Mesodermal cell (in vitro differentiated cells): Measurements from ENCODE around the gene CTXN1.
"Not testable (repeated sequence)": the region's sequence is repeated elsewhere in the genome, so short reads cannot be mapped to it uniquely, and the experiment has no call there.

Experiments
- H3K27ac ChIP-seq: 2 replicates; pipeline ENCODE4 v1.7.0; 2013; ENCODE audit warnings: mild to moderate bottlenecking, low read depth, low read length, moderate library complexity; ENCODE audit not compliant: severe bottlenecking
- H3K36me3 ChIP-seq: 2 replicates; pipeline ENCODE4 v1.7.1; 2013; ENCODE audit warnings: mild to moderate bottlenecking, low read length, moderate library complexity; ENCODE audit not compliant: control insufficient read depth, insufficient read depth
- H3K4me1 ChIP-seq: one replicate; pipeline ENCODE4 v1.7.1; 2013; ENCODE audit warnings: mild to moderate bottlenecking, low read length; ENCODE audit not compliant: insufficient read depth, control insufficient read depth, poor library complexity, severe bottlenecking
- H3K4me3 ChIP-seq: 2 replicates; pipeline ENCODE4 v1.7.0; 2013; ENCODE audit warnings: low read length, control low read depth, mild to moderate bottlenecking; ENCODE audit not compliant: insufficient read depth, poor library complexity, severe bottlenecking; ENCODE audit errors: extremely low read depth
- H3K9me3 ChIP-seq: 2 replicates; pipeline ENCODE4 v1.7.1; 2013; ENCODE audit warnings: mild to moderate bottlenecking, low read length, moderate library complexity; ENCODE audit not compliant: control insufficient read depth
- WGBS, 2 experiments: methylation state at CpG; one replicate each; pipeline ENCODE4 v1.1.5; 2013; ENCODE audit warnings: missing lambda C conversion rate in 2 of 2; ENCODE audit not compliant: insufficient coverage in 2 of 2; 5-methylcytosine and 5-hydroxymethylcytosine counted together

Gene CTXN1

DNA sequence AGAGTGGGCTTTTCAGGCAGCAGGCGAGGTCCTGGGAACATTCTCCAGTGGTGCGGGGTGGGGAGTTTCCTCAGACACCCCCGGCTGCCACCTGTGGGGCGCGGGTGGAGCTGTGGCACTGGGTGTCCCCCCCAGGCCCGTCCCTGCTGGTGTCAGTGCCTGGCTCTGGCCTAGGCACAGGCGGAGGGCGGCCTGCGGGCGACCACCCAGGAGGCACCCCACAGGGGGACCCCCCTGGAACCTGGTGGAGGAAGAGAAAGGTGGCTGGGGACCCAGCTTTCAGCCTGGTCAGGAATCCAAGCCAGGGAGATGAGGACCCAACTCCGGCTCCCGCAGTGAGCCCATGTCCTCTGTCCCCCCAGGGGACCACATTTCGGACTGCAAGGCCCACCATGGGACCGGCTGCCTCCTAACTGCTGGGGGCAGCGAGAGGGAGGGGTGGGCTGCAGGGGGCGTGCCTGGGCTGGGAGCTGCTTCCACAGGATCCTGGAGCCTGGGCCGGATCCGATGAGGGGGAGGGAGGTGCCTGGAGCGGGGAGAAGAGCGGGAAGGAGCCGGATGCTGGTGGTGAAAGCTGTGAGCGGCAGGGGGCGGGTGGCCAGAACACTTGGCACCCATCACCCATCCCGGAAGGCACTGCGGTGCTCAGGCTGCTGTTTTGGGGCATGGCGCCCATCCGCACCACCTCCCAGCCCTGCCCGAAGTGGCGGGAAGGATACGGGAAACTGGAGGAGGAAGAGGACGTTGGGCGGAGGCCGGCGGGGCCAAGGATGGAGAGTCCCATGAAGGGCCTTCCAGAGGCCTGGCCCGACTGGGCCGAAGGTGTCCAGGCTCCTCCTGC is 5.5 kb upstream of the CTXN1 start:
- peaks cover 16% of the 10 kb centered on the region for H3K4me1 ChIP-seq
- no peaks in the 10 kb centered on the region for H3K9me3 ChIP-seq
- no peak overlapping the region for H3K4me3 ChIP-seq
- 97 to 99% methylated on average over 25 to 28 of the region's 36 CpGs for WGBS, 2 experiments
- no peak overlapping the region for H3K27ac ChIP-seq
- peaks cover 66% of the 10 kb centered on the region for H3K36me3 ChIP-seq

DNA sequence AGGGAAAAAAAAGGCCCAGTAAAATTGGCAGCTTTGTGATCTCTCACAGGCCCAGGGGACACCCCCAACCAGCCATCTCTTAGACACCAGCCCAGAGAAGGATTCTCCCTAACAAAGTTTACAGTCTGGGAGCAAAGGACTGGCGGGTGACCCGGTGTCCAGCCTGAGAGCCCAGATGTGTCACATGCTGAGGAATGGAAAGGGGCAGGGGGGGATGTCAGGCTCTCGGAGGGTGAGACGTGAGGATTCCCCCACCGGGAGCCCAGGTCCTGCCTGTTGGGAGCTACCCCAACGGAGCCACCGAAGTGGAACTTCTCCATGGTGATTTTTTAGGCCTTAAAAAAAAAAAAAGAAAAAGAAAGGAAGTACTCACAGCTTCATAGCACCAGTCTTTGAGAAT is 4.8 kb upstream of the CTXN1 start:
- Histone ChIP-seq H3K4me3 (no peak overlapping the region), H3K9me3 (no peaks in the 10 kb centered on the region), H3K36me3 (peaks cover 59% of the 10 kb centered on the region), H3K27ac (no peak overlapping the region), H3K4me1 (peaks cover 20% of the 10 kb centered on the region)
- WGBS, 2 experiments = 84 to 95% methylated on average over 7 of the region's 7 CpGs

DNA sequence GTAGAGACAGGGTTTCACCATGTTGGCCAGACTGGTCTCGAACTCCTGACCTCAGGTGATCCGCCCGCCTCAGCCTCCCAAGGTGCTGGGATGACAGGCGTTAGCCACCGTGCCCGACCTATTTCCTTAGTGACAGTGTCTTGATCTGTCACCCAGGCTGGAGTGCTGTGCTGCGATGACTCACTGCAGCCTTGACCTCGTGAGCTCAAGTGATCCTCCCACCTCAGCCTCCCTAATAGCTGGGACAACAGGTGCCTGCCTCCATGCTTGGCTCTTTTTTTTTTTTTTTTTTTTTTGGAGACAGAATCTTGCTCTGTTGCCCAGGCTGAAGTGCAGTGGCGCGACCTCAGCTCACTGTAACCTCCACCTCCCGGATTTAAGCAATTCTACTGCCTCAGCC is 4.1 kb upstream of the CTXN1 start:
- H3K9me3 ChIP-seq, H3K27ac ChIP-seq, H3K4me3 ChIP-seq: not testable (repeated sequence)
- Histone ChIP-seq H3K4me1 (peaks cover 20% of the 10 kb centered on the region), H3K36me3 (peaks cover 51% of the 10 kb centered on the region)
- 91 to 92% methylated on average over 6 to 8 of the region's 11 CpGs for WGBS, 2 experiments

DNA sequence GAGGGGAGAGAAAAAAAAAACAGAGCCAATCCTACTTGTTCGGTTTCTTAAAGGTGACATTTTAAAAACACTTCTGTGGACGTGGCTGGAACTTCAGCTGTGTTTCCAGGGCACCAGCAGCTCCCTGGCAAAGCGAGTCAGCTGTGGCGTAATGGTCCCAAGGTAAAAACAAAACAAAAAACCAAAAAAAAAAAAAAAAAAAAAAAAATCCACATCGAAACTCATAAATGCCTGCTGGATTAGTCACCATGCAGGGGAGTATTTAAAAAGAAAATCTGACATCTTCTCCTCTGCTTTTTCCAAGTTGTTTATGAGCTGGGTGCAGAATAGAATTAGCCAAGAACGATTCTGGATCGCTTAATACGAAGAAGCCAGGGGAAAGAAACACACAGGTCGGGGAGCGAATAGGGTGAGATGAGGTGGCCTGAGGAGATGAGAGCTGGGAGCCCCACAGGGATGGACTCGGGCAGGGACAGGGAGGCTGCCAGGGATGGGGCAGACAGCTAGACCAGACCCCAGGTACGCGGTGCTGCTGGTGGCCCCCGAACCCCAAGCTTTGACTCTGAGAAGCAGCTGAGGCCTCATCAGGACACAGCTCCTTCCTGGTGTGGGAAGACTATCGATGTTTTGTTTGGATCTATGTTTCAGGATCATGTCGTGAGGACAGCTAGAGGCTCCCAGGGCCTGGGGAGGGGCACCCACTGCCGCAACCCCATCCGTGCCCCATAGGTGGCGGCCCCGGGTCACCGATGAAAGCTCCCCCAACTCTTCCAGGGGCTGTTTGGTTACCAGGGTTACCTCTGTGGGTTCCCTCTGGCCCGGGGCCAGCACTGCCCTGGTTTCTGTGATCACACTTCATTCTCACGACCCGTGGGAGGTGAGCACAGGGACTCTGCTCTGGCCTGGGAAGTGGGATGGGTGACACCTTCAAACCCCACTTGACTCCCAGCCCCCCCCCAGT is 3.1 kb upstream of the CTXN1 start:
- 79 to 80% methylated on average over 18 to 20 of the region's 24 CpGs for WGBS, 2 experiments
- Histone ChIP-seq H3K9me3 (no peaks in the 10 kb centered on the region), H3K4me1 (peaks cover 24% of the 10 kb centered on the region), H3K27ac (peak overlapping the region; percentile 79), H3K36me3 (peaks cover 46% of the 10 kb centered on the region), H3K4me3 (no peak overlapping the region)

DNA sequence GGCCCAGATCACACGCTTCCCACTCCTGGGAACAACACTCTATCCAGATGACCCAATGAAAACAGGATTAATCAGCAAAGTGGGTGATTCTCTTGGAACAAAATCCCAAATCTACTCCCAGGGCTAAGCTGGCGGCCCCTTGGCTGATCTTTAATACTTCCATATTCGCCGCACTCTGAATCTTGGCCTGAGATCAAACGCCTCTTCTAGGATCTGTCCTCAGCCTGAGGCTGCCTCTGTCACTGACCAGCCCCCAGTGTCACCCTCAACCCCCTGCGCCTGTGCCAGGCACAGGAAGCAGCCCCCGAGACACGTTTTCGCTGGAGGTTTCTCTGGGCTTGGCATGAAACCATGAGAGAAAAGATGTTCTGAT is 2.4 kb upstream of the CTXN1 start:
- Histone ChIP-seq H3K36me3 (peaks cover 45% of the 10 kb centered on the region), H3K9me3 (no peaks in the 10 kb centered on the region), H3K27ac (peak overlapping the region; percentile 48), H3K4me3 (no peak overlapping the region), H3K4me1 (peaks cover 24% of the 10 kb centered on the region)
- WGBS, 2 experiments = 91 to 94% methylated on average over 8 of the region's 9 CpGs

DNA sequence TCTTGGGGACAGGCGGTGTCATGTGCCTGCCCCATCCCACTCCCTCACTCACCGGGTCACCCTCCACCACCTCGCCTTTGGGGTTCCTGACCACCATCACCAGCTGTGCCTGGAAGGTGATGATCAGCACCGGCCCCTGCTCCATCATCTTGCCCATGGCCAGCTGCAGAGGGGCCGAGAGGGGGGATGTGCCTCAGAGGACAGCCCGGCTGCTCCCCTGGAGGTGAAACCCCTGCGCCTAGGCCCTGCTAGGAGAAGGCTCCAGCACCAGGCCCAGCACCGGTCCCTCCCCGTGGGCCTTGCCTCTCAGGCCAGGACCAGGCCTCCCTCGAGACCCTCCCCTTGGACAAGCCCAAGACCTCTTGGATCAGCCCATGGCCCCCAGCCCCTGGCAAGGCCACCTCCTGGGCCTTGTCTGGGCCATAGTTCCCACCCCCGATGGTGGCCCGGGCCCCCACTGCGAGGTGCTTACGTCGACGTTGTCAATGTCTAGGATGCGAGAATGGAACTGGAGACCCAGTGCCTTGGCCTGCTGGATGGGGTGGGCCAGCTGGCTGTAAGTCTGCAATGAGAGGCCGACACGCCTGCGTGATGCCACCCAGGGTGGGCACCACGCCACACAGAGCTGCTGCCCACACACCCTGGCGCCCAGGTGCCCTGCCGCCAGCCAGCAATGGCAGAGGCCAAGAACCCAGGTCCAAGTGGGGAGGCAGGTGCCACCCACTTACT is 1.8 kb upstream of the CTXN1 start:
- Histone ChIP-seq H3K9me3 (no peaks in the 10 kb centered on the region), H3K27ac (no peak overlapping the region), H3K36me3 (peaks cover 45% of the 10 kb centered on the region), H3K4me3 (no peak overlapping the region), H3K4me1 (peaks cover 24% of the 10 kb centered on the region)
- 95 to 96% methylated on average over 18 to 21 of the region's 23 CpGs for WGBS, 2 experiments

DNA sequence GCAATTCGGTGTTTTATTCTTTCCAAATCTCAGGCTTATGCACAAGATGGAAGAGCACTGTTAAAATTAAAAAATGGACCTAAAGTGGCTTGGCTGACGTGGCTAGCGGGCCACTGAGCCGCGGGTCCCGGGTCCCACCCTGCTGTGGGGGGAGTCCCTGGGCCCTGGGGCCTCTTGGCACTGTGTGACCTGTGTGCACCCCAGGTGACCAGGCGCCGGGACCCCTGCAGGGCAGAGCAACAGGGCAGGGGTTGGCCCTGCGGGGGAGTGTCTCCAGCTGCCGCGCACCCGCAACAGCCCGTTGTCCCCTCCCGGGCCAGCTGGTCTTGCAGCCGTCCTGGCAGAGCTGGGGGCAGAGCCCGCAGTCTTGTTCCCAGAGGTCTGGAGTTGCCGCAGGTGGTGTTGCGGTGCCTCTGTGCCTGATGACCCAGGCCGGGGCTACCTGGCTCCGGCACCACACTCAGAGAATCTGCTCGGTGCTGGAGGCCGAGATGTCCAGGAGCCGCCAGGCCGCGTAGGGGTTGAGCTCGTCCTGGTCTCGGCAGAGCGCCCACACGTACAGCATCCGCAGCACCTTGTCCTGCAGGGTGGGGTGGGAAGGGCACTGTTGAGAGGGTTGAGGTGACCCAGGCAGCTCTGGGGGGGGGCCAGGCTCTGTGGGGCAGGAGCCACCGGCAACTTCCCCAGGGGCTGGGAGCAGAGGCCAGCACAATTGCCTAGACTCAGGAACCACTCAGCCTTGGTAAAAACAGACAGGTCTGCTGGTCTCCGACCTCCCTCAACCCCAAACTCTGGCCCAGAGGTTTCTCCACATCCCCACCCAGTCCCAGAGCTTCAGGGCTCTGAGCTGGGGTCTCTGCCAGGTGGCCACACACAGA is 1.0 kb upstream of the CTXN1 start:
- no peak overlapping the region for H3K27ac ChIP-seq
- WGBS, 2 experiments = 93% methylated on average over 27 to 28 of the region's 32 CpGs
- no peak overlapping the region for H3K4me3 ChIP-seq
- peaks cover 44% of the 10 kb centered on the region for H3K36me3 ChIP-seq
- peaks cover 24% of the 10 kb centered on the region for H3K4me1 ChIP-seq
- no peaks in the 10 kb centered on the region for H3K9me3 ChIP-seq

DNA sequence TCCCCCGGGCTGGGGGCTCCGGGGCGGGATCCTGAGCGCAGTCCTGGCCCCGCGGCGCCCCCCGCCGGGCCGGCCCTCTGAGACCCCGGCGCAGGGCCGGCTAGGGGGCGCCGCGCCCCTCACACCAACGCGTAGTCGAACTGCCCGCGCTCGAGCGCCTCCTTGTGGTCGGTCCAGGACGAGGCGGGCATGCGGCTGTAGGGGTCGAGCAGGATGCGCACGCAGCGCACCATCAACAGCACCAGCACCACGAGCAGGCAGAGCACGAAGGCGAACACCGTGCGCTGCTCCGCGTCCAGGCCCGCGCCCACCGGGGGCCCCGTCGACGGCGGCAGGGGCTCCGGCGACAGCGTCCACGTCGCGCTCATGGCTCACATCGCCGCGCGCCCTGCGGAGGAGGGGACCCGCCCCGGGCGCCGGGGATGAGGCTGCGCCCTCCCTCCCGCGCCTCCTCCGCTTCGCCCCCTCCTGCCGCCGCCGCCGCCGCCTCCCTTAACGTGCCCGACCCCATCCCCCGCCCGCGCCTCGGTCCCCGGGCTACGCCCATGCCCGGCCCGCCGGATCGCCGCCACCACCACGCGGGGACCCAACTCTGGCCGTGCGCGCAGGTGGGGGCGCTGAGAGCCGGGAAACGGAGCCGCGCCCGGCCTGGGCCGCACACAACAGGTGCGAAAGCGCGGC is 624 bp downstream of the CTXN1 start:
- Histone ChIP-seq H3K4me3 (peak overlapping the region; percentile 60), H3K36me3 (peaks cover 32% of the 10 kb centered on the region), H3K9me3 (no peaks in the 10 kb centered on the region), H3K4me1 (peaks cover 31% of the 10 kb centered on the region), H3K27ac (peak overlapping the region; percentile 73)
- 0 to 1% methylated on average over 69 to 83 of the region's 98 CpGs for WGBS, 2 experiments

DNA sequence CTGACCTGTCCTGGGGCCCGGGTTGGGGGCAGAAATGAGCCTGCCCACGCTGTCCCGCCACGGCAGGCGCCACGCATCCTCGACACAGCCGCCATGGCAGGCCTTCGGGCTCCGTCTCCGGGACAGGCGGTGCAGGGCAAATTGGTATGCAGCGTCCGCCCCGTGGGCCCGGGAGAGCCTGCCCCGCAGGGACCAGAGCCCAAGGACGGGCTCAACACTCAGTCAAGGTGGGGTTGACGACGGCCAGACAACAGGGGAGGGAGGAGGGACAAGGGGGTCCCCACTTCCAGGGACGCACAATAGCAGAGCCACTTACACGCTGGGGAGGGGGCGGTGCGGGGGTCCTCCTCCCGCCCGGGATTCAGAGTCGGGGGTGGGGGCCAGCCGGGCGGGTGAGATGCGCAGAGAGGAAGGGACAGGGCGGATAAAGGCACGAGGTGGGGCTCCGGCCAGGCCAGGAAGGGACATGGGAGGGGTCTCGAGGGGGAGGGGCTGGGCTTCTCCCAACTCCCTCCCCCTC is 1.2 kb downstream of the CTXN1 start:
- Histone ChIP-seq H3K36me3 (peaks cover 28% of the 10 kb centered on the region), H3K27ac (no peak overlapping the region), H3K4me1 (peaks cover 31% of the 10 kb centered on the region), H3K9me3 (no peaks in the 10 kb centered on the region), H3K4me3 (peak overlapping the region; percentile 60)
- 69 to 73% methylated on average over 25 to 26 of the region's 34 CpGs for WGBS, 2 experiments
